ENCODE results near the gene ZNF500.

ZNF500 gene

GRCh38 chr16:4700997-4701743 lies 65.8 kb downstream of the ZNF500 start:
- no peak for DNase-seq

GRCh38 chr16:4700380-4700996 lies 66.5 kb downstream of the ZNF500 start:
- DNase-seq: no peak

GRCh38 chr16:4699046-4699556 lies 67.9 kb downstream of the ZNF500 start:
- DNase-seq: no peak

GRCh38 chr16:4698321-4699045 lies 68.5 kb downstream of the ZNF500 start:
- DNase-seq: no peak

Measured in stimulated activated CD4-positive, alpha-beta T cell treated with anti-CD3 and anti-CD28 coated beads, Interleukin-4, amount 100 ng/mL, for 1 hour (primary cell).